ENCODE results near the gene SLC6A11.

SLC6A11 gene

DNA sequence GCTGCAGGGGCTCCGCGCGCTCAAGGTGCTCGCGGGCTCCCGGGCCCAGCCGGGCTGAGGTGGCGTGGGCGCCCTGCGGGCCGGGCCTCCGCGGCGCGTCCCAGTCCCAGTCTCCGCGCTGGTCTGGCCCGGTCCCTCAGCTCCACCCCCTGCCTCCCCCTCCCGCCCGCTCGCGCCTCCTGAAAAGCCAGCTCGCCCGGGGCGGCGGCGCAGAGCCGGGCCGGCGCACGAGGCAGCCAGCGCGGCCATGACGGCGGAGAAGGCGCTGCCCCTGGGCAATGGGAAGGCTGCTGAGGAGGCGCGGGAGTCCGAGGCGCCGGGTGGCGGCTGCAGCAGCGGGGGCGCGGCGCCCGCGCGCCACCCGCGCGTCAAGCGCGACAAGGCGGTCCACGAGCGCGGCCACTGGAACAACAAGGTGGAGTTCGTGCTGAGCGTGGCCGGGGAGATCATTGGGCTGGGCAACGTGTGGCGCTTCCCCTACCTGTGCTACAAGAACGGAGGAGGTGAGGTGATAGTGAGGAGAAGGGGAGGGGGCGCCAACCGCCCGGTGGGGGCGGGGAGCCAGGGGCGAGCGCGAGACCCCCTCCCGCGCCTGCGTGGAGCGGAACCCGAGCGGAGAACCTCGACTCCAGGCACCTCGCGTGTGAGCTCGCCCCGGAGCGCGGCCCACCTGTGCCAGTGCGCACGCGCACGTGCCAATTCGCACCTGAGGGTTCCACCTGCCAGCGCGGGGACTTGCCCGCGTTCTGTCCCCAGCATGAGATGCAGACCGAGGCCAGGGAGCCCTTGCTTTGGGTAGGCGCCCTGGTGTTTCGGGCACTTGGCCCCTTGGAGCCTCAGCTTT is at the start of gene SLC6A11:
Gene SLC6A11, plus strand, starts transcription at position 210 of the 844 bp plus-strand sequence. Its CDS starts 38 bp downstream, at position 248.
- in situ Hi-C loops (cut with MboI; ENCODE audit: low sequenced_read_pairs), result no loop called here

DNA sequence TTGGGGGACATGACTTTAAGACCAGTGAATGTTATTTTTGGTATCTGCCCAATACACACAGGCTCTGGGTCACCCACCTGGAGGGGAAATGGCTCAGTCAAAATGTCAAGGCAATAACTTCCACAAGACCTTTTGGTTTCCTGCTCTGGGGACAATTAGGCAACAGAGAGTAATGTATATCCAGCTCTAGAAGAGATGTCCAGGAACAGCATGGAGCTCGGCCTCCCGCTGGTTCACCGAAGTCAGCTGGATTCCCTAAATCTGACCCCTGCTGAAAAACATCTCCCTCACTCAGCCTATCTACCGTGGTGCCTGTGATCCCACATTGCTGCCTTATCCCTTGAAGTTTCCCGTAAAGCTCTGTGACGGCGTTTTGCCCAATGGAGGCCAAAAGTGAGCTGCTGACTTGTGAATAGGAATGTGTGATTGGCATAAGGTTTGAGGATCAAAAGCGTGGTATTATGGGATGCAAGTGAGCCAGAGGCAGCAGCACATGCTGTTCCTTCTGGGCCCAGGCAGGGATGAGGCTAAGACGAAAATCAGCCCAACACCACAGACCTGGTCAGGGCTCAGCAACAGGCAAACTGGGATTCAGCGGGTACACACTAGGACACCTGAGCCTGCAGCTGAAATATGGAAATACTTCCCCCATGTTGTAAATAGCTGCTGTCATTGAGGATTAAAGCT is 47.2 kb upstream of the SLC6A11 start:
- in situ Hi-C loops (cut with MboI; ENCODE audit: low sequenced_read_pairs), result no loop called here

DNA sequence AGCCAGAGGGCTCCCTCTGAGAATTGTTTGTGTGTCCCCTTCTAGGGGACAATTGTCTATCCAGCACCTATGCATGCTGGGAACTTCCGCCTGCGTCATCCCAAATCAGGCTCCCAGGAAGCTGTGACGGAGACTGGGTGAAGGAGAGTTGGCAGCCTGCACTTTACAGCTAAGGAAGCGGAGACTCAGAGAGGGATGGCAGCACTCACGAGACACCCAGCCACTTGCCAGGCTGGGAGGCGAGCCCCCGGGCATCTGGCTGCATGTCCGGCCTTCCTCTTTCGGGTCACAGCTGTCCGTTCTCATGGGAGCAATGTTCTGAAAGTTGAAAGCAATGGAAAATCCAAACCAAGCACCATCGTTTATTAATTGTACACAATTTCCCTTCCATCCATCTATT is 45.5 kb upstream of the SLC6A11 start:
- in situ Hi-C loops (cut with MboI; ENCODE audit: low sequenced_read_pairs), result no loop called here

DNA sequence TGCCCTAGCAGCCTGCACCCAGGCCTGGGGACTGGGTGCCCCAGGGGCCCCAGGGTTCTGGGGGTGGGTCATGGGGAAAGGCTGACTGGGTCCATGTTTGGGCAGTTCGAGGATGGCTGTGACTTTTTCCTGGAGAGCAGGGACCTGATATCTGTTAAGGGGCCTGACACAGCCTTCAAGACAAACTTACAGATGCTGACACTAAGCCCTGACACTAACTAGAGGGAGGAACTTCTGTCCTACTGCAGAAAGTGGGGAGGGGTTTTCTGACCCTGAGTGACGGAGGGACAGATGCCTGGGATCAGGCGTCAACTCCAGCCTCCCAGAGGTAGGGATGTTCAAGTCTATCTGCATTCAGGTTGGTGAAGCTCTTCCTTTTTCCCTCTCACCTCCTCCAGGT is 45.0 kb upstream of the SLC6A11 start:
- in situ Hi-C loops (cut with MboI; ENCODE audit: low sequenced_read_pairs), result no loop called here

DNA sequence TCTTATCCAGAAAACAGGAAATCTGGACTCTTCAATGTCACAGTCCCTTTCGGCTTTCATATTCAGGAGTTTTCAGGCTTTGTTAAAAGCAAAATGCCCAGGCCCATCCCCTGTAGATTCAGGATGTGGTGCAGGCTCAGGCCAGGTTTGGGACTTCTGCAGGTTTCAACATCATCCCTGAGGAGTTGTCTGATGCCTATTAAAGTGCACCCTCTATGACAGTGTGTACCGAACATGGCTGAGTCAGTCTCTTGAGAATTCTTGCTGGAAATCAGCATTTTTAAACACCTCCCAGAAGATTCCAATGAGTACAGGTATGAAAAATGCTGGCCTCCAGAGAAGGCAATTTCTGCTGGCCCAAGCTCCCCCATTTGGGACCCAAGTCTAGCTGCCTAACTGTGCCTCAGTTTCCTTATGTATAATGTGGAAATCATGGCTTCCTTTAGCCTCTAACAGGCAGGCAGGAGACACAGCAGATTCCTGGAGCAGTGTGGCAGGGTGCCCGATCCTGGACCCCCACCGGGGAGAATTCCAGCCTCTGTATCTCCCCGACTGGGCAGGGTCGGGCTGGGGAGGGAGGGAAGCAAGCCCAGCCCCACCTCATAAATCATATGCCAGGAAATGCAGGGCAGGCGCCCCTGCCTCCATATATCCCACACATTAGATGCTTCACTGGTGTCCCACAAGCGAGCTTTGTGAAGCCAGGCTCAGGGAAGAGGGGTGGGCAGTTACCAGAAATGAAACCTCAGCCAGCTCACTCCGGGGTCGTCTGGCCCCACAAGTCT is 44.4 kb upstream of the SLC6A11 start:
- in situ Hi-C loops (cut with MboI; ENCODE audit: low sequenced_read_pairs), result no loop called here

DNA sequence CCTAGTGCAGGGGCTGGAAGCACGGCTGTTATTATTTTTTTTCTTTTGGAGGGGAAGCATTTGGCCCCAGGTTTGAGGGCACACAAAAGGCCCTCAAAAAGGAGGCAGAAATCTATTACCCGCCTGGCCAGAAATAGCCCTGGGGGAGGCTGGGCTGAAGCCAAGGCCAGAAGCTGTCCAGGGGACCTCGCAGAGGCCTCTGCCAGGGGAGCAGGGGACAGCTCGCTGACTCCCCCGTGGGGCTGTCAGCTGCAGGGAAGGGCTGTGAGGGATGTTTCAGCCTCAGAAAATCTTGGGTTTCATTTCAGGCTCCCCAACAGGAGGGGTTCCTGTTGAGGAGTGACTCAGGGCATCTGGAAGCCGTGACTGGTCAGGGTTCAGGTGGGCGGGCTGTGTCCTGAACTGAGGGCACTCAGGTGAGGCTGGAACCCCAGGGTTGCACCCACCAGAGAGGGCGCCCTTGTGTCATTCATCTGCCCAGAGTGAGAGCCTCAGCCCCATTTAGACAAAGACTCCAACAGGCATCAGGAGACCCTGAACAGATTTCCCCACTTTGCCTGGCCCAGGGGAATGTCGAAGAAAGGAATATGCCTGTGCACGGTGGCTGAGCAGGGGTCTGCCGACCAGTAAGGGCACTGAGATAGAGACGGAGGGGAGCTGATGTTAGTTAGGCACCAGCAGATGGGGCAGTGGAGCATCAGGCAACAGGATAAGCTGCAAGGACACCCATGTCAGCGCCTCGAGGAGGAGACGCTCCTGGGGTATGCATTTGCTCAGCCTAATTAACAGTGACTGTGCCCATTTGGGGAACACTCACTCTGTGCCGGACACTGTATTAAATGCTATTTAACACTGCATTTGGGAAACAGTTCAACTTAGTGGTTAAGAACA is 43.5 kb upstream of the SLC6A11 start:
- in situ Hi-C loops (cut with MboI; ENCODE audit: low sequenced_read_pairs), result no loop called here

DNA sequence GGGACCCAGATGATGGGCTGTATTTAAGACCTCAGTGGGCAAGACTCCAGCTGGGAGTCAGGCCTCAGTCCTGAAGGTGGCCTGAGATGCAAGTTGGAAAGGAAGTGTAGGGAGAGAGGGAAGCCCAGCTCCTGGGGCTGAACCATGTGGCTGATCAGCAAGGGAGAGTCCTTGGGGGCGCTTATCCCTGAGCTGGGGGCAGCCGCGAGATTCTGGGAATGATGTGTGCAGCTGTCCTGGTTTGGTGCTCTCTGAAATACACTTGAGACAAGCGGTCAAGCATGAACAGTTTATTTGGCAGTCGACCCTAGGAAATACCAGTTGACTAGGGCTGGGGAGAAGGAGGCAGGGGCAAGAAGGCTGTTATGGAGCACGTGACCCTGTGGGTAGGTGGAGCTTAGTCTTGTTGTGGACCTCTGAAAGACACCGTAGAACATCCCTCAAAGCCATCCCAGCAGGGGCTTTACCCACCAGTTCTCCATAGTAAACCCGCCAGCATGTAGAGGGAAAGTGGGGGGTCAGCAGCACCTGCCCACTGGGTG is 41.8 kb upstream of the SLC6A11 start:
- in situ Hi-C loops (cut with MboI; ENCODE audit: low sequenced_read_pairs), result no loop called here

DNA sequence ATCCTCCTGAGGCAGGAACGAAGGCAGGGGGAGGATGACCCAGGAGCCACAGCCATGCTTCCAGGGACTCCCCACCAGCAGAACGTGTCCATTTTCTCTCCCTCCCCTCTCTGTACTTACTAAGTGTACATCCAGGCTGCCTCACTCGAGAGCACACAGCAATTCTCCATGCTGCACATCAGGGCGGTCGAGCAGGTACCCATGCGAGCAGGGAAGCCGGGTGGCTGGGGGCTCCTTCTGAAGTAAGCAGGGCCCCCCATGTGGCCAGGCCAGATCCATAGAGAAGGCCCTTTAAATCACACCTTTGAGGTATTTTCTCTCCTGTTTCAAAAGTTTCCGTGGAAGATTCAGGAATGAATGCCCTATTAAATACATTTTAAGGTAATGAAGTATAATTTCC is 41.2 kb upstream of the SLC6A11 start:
- in situ Hi-C loops (cut with MboI; ENCODE audit: low sequenced_read_pairs), result no loop called here

DNA sequence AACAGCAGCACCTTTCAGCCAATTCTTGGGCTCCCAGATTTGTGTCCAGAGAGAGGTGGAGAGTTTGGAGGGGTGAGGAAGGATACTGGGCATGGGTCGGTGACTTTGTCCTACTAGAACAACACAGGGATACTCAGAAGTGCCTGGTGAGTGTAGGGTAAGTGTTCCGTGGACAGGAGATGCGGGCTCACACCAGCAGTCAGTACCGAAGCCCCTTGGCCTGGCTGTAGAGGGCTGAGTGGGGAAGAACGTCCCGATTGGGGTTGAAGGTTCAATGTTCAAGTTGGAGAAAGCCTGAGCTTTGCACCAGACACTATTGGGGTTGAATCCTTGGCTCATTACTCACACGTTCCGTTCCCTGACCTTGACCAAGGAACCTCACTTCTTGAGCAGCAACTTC is 40.8 kb upstream of the SLC6A11 start:
- in situ Hi-C loops (cut with MboI; ENCODE audit: low sequenced_read_pairs), result no loop called here

DNA sequence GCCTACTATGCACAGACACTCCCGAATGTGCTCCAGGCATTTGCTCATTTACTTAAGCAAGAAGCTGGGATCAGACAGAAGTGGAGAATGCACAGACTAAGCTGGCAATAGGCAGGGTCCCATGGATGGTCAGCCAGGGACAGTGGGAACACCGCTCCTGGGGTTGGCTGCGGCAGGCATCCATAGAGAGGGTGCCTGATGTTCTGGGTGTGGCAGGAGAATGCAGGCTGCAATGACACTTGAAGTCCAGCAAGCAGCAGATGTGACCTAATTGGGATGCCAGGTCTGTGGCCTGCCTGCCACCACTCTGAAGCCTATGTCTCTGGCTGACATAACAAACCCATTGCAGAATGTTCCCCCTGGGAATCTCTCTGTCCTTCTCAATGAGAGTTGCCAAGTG is 40.2 kb upstream of the SLC6A11 start:
- in situ Hi-C loops (cut with MboI; ENCODE audit: low sequenced_read_pairs), result no loop called here

DNA sequence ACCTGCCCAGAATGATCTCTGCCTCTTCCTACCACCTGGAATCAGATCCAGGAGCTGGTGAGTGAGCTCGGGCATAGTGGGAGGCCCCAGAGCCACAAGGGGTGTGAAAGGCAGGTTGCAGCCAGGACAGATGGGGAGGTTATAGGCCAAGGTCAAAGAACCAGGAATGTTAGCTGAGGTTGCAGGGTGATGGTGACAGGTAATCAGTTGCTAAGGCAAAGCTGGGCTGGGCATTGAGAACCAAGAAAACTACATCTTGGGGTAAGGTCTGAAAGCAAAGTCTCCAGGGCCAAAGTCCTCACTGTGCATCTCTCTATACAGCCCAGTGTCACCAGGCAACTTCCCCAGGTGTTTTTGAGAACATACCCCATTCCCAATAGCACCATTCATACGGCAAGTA is 38.4 kb upstream of the SLC6A11 start:
- in situ Hi-C loops (cut with MboI; ENCODE audit: low sequenced_read_pairs), result no loop called here

DNA sequence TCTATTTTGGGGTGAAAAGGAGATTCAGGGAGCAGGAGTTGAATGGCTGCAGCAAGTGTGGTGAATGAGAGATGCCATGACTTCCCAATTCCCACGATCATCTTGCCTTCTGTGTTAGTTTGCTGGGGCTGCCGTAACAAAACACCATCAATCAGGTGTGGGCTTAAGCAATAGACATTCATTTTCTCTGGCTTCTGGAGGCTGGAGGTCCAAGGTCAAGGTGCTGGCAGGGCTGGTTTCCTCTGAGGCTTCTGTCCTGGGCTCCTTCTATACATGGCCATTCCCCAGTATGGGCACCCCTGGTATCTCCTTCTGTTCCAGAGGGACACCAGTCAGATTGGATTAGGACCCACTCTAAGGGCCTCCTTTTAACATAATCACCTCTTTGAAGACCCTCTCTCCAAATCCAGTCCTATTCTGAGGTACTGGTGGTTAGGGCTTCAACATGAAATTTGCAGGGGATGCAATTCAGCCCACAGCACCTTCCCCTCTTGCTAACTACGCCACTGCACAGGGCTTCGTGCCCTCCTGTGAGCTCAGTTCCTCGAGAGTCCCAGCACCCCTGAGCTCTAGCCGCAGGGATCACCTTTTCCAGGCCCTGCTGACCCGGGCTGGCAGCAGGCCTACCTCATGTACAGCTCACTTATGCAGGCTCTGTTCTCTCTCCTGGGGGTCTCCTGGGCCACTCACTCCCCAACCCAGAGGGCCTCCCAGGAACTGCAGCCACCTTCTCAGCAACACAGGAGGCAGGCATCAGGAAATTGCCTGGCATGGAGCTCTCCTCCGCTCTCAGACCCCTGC is 37.3 kb upstream of the SLC6A11 start:
- in situ Hi-C loops (cut with MboI; ENCODE audit: low sequenced_read_pairs), result no loop called here

DNA sequence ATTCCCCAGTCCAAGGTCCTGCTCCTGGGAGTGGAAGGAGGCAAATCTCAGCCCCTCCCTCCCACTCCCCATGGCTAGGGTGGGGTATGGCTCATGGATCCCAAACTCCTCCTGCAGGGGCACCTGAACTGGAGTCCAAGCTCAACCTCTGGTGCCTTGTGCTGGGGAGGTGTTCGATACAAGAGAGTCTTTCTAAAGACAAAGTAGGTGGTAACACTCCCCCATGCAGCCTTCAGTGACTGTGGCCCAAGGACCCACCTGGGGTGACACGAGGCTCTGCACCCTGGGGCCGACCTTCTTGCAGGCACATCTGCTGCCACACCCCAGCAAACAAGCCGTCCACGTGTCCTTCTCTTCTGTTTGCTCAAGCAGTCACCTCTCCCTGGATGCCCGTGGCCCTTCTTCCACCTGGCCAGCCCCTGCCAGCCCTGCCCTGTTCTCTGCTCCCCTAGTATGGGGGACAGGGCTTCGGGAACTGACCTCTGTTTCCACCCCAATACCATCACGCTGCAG is 36.7 kb upstream of the SLC6A11 start:
- in situ Hi-C loops (cut with MboI; ENCODE audit: low sequenced_read_pairs), result no loop called here

DNA sequence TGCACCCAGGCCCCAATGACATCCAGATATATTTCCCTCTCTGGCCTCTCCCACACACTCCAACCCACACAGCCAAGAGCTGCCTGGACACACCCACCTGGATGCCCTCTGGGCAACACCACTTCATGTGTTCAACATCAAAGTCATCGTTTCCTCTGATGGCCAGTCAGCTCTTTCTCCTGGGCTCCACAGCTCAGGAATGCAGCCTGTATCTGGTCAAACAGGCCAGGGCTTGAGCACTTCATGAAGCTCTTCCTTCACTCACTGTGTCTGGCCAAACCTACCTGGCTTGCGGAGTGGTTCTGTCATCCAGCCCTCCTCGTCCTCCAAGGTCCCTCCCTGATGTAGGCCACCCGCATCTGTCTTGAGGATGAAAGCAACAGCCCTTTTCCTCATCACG is 35.8 kb upstream of the SLC6A11 start:
- in situ Hi-C loops (cut with MboI; ENCODE audit: low sequenced_read_pairs), result no loop called here

DNA sequence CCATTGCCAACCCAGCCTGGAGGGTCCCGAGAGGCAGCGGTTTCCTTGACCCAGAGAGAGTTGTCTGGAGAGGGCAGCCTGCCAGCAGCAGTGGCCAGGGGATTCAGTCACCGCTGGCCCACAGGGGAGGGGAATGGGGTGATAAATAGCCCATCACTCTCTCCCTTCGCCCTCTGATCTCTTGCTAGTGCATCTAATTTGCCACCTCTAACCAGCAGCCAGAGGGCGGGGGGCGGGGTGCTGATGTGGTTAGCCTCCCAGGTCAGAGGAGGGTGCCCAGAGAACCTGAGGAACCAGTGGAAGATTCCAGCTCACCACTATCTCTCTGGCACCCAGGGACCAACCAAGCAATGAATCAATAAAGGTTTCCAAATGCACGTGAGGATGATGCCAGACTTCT is 35.1 kb upstream of the SLC6A11 start:
- in situ Hi-C loops (cut with MboI; ENCODE audit: low sequenced_read_pairs), result no loop called here

DNA sequence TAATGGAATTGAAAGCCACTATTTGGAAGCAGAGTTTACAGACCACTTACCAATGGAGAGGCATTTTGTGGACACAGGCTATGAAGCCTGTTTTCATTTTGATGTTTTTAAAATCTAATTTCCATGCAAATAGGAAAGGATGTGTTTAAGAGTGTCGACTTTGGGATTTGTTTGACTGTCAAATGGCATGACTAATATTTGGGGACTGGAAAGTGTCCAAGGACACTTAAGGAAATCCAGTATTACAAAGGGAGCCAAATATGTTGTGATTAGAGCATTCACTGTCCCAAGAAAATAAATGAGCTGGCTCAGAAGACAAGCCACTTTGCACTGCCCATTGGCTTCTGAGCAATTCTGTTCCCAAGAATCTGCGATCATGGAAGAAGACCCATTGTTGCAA is 34.0 kb upstream of the SLC6A11 start:
- in situ Hi-C loops (cut with MboI; ENCODE audit: low sequenced_read_pairs), result no loop called here

DNA sequence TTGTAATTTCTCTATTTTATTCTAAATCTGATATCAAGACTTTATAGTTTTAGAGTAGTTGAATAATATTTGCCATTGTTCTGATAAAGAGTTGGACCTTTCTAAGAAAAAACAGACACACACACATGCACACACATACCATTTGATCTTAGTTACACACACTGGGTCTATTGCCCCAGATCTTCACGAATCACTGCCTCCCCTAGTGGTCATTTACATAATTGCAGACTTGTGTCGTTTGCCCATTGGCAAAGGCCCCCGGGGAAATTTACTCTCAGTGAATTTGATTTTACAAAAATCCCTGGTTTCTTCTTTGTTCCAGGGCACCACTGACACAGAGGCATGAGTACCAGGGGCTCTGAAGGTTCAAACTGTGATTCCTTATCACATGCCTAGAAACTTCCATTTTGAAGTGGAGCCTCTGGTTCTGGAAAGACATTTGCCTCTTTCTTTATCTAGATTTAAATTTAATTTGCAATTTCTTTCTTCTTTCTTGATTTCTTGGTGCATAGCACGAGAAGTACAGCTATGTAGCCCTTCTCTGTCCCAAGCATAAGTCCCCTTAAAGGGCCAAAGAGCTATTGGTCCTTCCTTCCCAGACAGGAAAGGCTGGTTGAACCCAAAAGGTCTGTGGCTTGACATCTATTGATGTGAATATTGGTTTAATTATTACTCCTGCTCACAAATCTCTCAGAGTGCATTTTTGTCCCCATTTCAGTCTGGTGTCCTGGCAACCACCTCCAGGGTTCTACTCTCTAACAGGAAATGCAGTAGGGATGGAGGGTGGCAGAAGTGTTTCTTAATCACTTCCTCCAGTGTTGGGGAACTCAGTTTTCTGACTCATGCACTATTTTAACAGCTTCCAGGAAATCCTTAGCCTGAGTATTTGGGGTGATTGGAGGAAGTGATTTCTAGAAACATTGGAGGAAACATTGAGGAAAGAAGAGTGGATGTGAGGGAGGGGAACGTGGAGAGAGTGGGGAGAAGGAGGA is 32.4 kb upstream of the SLC6A11 start:
- in situ Hi-C loops (cut with MboI; ENCODE audit: low sequenced_read_pairs), result no loop called here

DNA sequence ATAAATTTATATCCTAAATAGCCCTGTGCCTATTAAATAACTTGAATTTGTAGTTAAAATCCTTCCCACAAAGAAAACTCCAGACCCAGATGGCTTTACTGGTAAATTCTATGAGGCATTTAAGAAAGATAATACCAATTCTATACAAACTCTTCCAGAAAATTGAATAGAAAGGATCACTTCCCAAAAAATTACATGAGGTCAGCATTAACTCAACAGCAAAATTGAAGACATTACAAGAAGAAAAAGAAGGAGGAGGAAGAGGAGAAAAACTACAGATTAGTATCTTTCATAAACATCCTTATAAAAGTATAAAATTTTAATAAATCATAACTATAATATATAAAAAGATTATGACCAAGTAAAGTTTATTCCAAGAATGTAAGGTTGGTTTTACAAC is 29.4 kb upstream of the SLC6A11 start:
- in situ Hi-C loops (cut with MboI; ENCODE audit: low sequenced_read_pairs), result no loop called here

All from HL-60/S4 (cell line).